Transverse colon (tissue), 4 donors: ENCODE measurements around the gene PSMF1. TPM values are rescaled to one million over a fixed set of nuclear protein-coding genes. Genes with fewer than 3 reads are reported as not detected.

ENCODE experiments used
- DNase-seq: peaks from one replicate; pipeline ENCODE4 v3.0.0-alpha.2; 2019
- H3K27ac ChIP-seq, 4 donors: fragments of 200-600 bp; sonication (generic); 2 replicates each; pipeline ENCODE4 v1.5.1; 2016 to 2018; ENCODE audit warnings: inconsistent platforms in 4 of 4
- H3K27me3 ChIP-seq: fragments of 200-600 bp; sonication (generic); 2 replicates; pipeline ENCODE4 v1.5.1; 2017; ENCODE audit warnings: inconsistent platforms
- H3K36me3 ChIP-seq, 4 donors: fragments of 200-600 bp; sonication (generic); 2 replicates each; pipeline ENCODE4 v1.5.1; 2017 to 2019; ENCODE audit warnings: inconsistent platforms in 4 of 4
- H3K4me1 ChIP-seq, 4 donors: fragments of 200-600 bp; sonication (generic); 2 replicates each; pipeline ENCODE4 v1.5.1; 2017 to 2020; ENCODE audit warnings: inconsistent platforms in 4 of 4
- H3K4me3 ChIP-seq, 4 donors: fragments of 200-600 bp; sonication (generic); 1 replicate in 1 of 4; 2 replicates in 3 of 4; pipeline versions ENCODE4 v1.5.1 to v1.6.1; 2017 to 2019; ENCODE audit warnings: inconsistent platforms in 4 of 4
- H3K9me3 ChIP-seq, 2 donors: fragments of 200-600 bp; sonication (generic); 2 replicates each; pipeline ENCODE4 v1.5.1; 2017 to 2019; ENCODE audit warnings: inconsistent platforms in 2 of 2
- EP300 ChIP-seq: sonication (generic); formaldehyde crosslinking; IDR thresholded peaks from one replicate; pipeline ENCODE4 v1.6.1; 2017; ENCODE audit warnings: antibody characterized with exemption, low read depth
- POLR2A ChIP-seq: fragments of 450-650 bp; IDR thresholded peaks from one replicate; pipeline ENCODE4 v1.6.1; 2016; ENCODE audit warnings: antibody characterized with exemption, mild to moderate bottlenecking, moderate library complexity
- POLR2AphosphoS5 ChIP-seq, 3 donors: sonication (generic); formaldehyde crosslinking; IDR thresholded peaks; one replicate each; pipeline ENCODE4 v1.6.1; 2016; ENCODE audit warnings: antibody characterized with exemption in 3 of 3
- WGBS, 2 donors: methylation state at CpG; one replicate each; pipeline ENCODE4 v1.1.5; 2018; ENCODE audit warnings: low coverage in 1 of 2; 5-methylcytosine and 5-hydroxymethylcytosine counted together
- in situ Hi-C, 4 donors: fragments of 200-750 bp; cut with MboI; loops; one replicate each; pipeline versions ENCODE4 v1.15.0 to v1.15.1; 2017; ENCODE audit warnings: low sequenced_read_pairs in 3 of 4, low pct_ligation_motif_present in 1 of 4, low pct_unique_long_range_greater_than_20kb in 1 of 4
- intact Hi-C: fragments of 100-400 bp; cut with DNase I; formaldehyde crosslinking; loops from one replicate; pipeline ENCODE4 v1.15.1; 2023; ENCODE audit warnings: low total_unique reads
- total RNA-seq, 4 donors: library from RNA; depleted of rRNA; stranded (reverse); fragments of >200 nt; gene quantifications; one replicate each; pipeline ENCODE4 v1.1.0, GENCODE V29; 2016
- TF ChIP-seq, protein P1 (sequence below), 5 experiments: fragments of 200-600 bp in 3 of 5; fragments of 450-650 bp in 2 of 5; sonication (generic) in 3 of 5; IDR thresholded peaks; 1 replicate in 2 of 5; 2 replicates in 3 of 5; pipeline ENCODE4 v1.5.1; 2016 to 2017; ENCODE audit warnings: antibody characterized with exemption in 5 of 5, inconsistent platforms in 3 of 5, mild to moderate bottlenecking in 2 of 5, moderate library complexity in 1 of 5

The PSMF1 gene
- total RNA-seq, 4 donors from 2014 or later: 55.1 to 173 (median 120) TPM

DNA sequence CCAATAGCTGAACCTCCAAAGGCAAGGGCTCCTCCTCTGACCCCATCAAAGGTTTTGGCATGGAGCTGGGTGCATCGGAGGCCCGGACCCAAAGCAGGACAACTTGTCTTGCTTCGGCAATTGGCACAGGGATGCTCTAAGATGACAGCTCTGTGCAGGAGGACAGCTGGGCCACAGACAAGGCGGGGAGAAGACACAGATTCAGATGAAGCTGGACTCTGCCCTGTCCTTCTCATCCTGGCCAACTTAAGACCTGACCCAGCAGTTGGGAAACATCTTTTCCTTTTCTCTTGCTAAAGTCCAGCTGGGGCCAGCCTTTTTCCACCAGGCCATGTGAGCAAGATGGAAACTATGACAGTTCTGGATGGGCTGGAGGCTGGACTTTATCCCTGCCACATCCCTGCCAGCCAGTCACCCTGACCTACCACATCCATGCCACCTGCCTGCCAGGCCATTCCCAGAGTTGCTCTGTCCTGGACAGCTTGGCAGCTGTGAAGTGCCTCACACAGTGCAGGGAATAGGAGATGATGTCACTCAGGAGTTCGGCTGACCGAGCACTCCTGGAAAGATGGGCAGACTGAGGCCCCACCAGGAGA, 12.7 kb upstream of the PSMF1 start:
- TF ChIP-seq POLR2A (no peak), EP300 (no peak), POLR2AphosphoS5 (IDR thresholded peaks at IDR 0.05) (no peak)
- TF ChIP-seq, protein P1, sequence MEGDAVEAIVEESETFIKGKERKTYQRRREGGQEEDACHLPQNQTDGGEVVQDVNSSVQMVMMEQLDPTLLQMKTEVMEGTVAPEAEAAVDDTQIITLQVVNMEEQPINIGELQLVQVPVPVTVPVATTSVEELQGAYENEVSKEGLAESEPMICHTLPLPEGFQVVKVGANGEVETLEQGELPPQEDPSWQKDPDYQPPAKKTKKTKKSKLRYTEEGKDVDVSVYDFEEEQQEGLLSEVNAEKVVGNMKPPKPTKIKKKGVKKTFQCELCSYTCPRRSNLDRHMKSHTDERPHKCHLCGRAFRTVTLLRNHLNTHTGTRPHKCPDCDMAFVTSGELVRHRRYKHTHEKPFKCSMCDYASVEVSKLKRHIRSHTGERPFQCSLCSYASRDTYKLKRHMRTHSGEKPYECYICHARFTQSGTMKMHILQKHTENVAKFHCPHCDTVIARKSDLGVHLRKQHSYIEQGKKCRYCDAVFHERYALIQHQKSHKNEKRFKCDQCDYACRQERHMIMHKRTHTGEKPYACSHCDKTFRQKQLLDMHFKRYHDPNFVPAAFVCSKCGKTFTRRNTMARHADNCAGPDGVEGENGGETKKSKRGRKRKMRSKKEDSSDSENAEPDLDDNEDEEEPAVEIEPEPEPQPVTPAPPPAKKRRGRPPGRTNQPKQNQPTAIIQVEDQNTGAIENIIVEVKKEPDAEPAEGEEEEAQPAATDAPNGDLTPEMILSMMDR (IDR thresholded peaks at IDR 0.05): no peak
- H3K4me3 ChIP-seq: no peak overlapping the region
- 87% methylated on average over 6 of the region's 6 CpGs; no CpG with 5 or more reads in 1 of the 2 donors for WGBS, 2 donors
- no peaks in the 10 kb centered on the region for H3K36me3 ChIP-seq
- H3K27me3 ChIP-seq: no peaks in the 10 kb centered on the region
- DNase-seq: no peak
- intact Hi-C loops (no loop called here), in situ Hi-C loops (loop anchor here in 3 of 4 donors (25.0 kb wide), 3 partner anchors 268 to 357 kb away; partner anchors contain the start of genes NSFL1C (in 2 of the 3) and FAM110A (in 1 of the 3))
- H3K9me3 ChIP-seq: peaks cover 11% of the 10 kb centered on the region in 2 donors
- no peak overlapping the region for H3K27ac ChIP-seq
- no peaks in the 10 kb centered on the region for H3K4me1 ChIP-seq

DNA sequence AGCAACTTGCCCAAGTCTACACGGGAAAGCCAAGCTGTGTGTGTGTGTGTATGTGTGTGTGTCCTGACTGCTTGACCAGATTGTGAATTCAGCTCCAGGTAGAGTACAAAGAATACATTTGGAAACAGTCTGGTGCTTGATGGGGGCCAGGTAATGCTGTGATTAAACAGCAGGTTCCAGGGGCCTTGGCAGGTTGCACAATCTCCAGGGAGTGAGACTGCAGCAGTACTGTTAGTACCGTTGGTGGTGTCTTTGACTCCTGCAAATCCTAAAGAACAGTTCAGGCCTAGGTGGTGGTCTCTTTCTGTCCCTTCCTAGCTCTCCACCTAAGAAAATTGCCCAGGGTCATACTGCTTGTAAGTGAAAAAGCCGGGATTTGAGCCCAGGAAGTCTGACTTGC, 11.2 kb upstream of the PSMF1 start:
- H3K4me1 ChIP-seq: no peaks in the 10 kb centered on the region
- intact Hi-C loops: no loop called here

DNA sequence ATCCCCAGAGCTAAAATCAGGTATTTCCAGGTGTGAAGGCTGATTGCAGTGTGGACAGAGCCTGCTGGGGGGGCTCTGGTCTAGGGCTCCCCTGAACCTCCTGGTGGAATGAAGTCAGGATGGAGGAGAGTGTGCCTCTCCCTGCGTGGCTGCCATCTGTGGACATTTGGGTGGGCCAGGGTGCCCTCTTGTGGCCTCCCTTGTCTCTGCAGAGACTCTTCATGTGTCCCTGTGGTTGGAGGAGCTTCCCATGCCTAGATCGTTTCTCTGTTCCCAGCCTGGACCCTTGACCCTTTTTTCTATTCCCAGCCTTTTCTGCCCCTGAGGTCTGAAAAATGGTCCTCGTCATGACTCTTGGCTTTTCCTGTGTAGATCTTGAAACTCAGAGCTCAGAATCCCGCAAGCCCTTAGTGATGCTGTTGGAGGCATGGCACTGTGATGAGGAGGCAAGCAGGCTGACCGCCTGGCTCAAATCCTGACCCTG, 9.9 kb upstream of the PSMF1 start:
- DNase-seq: peak; percentile 62
- Histone ChIP-seq H3K4me1 (no peaks in the 10 kb centered on the region), H3K27me3 (no peaks in the 10 kb centered on the region), H3K9me3 (no peaks in the 10 kb centered on the region), H3K36me3 (no peaks in the 10 kb centered on the region), H3K4me3 (no peak overlapping the region), H3K27ac (no peak overlapping the region)
- TF ChIP-seq, protein P1 (IDR thresholded peaks at IDR 0.05): peak; percentile 56 to 77 (median 70)
- TF ChIP-seq POLR2AphosphoS5 (IDR thresholded peaks at IDR 0.05) (no peak), EP300 (no peak)
- intact Hi-C loops (no loop called here), in situ Hi-C loops (loop anchor here in 3 of 4 donors (25.0 kb wide), 3 partner anchors 271 to 354 kb away; partner anchors contain the start of genes NSFL1C (in 2 of the 3) and FAM110A (in 1 of the 3))
- whole genome bisulfite sequencing, 2 donors: 35 to 40% methylated on average over 3 to 5 of the region's 5 CpGs

More for the DNA sequence above, 11.2 kb upstream of the PSMF1 start:
- Histone ChIP-seq H3K4me3 (no peak overlapping the region), H3K9me3 (peaks cover 2 to 10% of the 10 kb centered on the region in 2 donors), H3K27ac (no peak overlapping the region), H3K36me3 (no peaks in the 10 kb centered on the region), H3K27me3 (no peaks in the 10 kb centered on the region)
- TF ChIP-seq POLR2A: no peak
- TF ChIP-seq, protein P1 (IDR thresholded peaks at IDR 0.05): no peak
- 85% methylated on average over 3 of the region's 3 CpGs; no CpG with 5 or more reads in 1 of the 2 donors for WGBS, 2 donors
- in situ Hi-C loops: loop anchor here in 3 of 4 donors (25.0 kb wide), 3 partner anchors 270 to 355 kb away; partner anchors contain the start of genes NSFL1C (in 2 of the 3) and FAM110A (in 1 of the 3)
- DNase-seq: no peak

DNA sequence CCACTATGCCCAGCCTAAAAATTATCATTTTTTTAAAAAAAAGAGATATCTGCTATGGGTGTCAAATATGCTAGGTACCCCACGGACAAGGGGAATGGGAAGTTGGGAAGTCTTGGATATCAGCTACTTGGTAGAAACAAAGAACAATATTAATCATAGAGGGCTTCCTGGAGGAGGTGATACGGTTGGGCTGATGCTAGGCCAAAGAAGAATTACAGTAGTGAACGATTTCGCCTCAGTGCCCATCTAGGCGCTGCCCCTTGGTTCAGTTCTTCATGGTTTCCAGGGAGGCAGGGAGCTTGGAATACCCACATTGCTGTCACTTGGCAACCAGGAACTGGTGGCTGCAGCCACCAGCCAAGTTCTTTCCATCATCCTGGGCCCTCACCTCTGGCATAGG, 5.5 kb upstream of the PSMF1 start:
- Histone ChIP-seq H3K36me3 (no peaks in the 10 kb centered on the region), H3K4me3 (no peak overlapping the region), H3K9me3 (no peaks in the 10 kb centered on the region), H3K4me1 (peaks cover 0 to 5% (median 3%) of the 10 kb centered on the region in 4 donors), H3K27me3 (no peaks in the 10 kb centered on the region), H3K27ac (no peak overlapping the region)
- in situ Hi-C loops (loop anchor here in 3 of 4 donors (25.0 kb wide), 3 partner anchors 276 to 349 kb away; partner anchors contain the start of genes NSFL1C (in 2 of the 3) and FAM110A (in 1 of the 3)), intact Hi-C loops (no loop called here)
- TF ChIP-seq POLR2AphosphoS5 (IDR thresholded peaks at IDR 0.05): no peak
- WGBS, 2 donors: 93% methylated on average over 5 of the region's 5 CpGs; no CpG with 5 or more reads in 1 of the 2 donors
- DNase-seq: no peak
